K562 (cell line): ENCODE results near the gene RSPH9. TPM values are rescaled to one million over a fixed set of nuclear protein-coding genes. Genes with fewer than 3 reads are reported as not detected.
"Not testable (repeated sequence)": the region's sequence is repeated elsewhere in the genome, so short reads cannot be mapped to it uniquely, and the experiment has no call there.

Source experiments
- ATAC-seq: fragments of 200-7000 bp; cut with Tn5 transposase; 3 replicates; pipeline ENCODE4 v1.9.1; 2020; ENCODE audit warnings: moderate library complexity
- BruUV-seq: library from RNA; stranded (reverse); fragments of 400-500 nt; replicated peaks from 2 replicates; lab custom pipeline; 2021; lab: Mats Ljungman, UMichigan
- CTCF ChIA-PET: fragments of 300-600 bp; formaldehyde crosslinking; extraction: SDS; loops from one replicate; lab custom pipeline; 2021; ENCODE audit warnings: low intra/inter-chr PET ratio; lab: Yijun Ruan, JAX
- POLR2A ChIA-PET: fragments of 300-600, 350-650 bp; sonication (Branson Sonifier 250); formaldehyde crosslinking; extraction: SDS; loops from one replicate; lab custom pipeline; 2021; ENCODE audit warnings: antibody characterized with exemption, inconsistent platforms; lab: Yijun Ruan, JAX
- DNase-seq, 4 experiments: peaks; one replicate each; pipeline versions ENCODE4 v3.0.0 to v3.0.0-alpha.2; 2011 to 2018; ENCODE audit warnings: low spot score in 3 of 4, mixed read lengths in 3 of 4; ENCODE audit errors: extremely low read depth in 1 of 4
- FAIRE-seq: peaks from 2 replicates; lab custom pipeline; 2011; peaks lifted over from hg19 to GRCh38; lab: Jason Lieb, UNC
- H2AFZ ChIP-seq: 2 replicates; pipeline ENCODE4 v1.6.0; 2011; ENCODE audit warnings: low read depth, low read length, control low read depth, inconsistent platforms
- H3K27ac ChIP-seq: fragments of 200-600 bp; 3 replicates; pipeline ENCODE4 v1.8.0; 2011; ENCODE audit warnings: low read depth, mild to moderate bottlenecking, control low read depth, inconsistent platforms, low read length, moderate library complexity, mixed read lengths; ENCODE audit errors: extremely low read depth
- H3K27me3 ChIP-seq, 2 experiments: fragments of 300-600 bp in 1 of 2; 2 replicates in 1 of 2; 3 replicates in 1 of 2; pipeline versions ENCODE4 v1.6.0 to v1.8.0; 2011; ENCODE audit warnings: inconsistent platforms in 2 of 2, low read length in 2 of 2, mild to moderate bottlenecking in 1 of 2, mixed read lengths in 1 of 2, moderate library complexity in 1 of 2; ENCODE audit not compliant: control insufficient read depth in 2 of 2, insufficient read depth in 2 of 2
- H3K36me3 ChIP-seq: fragments of 300-600 bp; 3 replicates; pipeline ENCODE4 v1.8.0; 2011; ENCODE audit warnings: mild to moderate bottlenecking, low read length, inconsistent platforms; ENCODE audit not compliant: control insufficient read depth, insufficient read depth
- H3K4me1 ChIP-seq, 2 experiments: fragments of 200-600 bp in 1 of 2; replicated peaks in 1 of 2; 2 replicates in 1 of 2; 3 replicates in 1 of 2; pipeline versions ENCODE4 v1.5.1 to v1.8.0; 2011; ENCODE audit warnings: inconsistent platforms in 2 of 2, low read length in 2 of 2, mild to moderate bottlenecking in 1 of 2, mixed read lengths in 1 of 2, moderate library complexity in 1 of 2; ENCODE audit not compliant: control insufficient read depth in 2 of 2, insufficient read depth in 2 of 2
- H3K4me2 ChIP-seq: 2 replicates; pipeline ENCODE4 v1.6.1; 2011; ENCODE audit warnings: low read length, control low read depth, inconsistent platforms, mixed read lengths; ENCODE audit not compliant: insufficient read depth
- H3K4me3 ChIP-seq: fragments of 200-600 bp; sonication (generic), shearing (Covaris generic); 2 replicates; pipeline ENCODE4 v1.5.1; 2016; ENCODE audit warnings: control low read depth, inconsistent platforms
- H3K79me2 ChIP-seq: fragments of 200-600 bp; 3 replicates; pipeline ENCODE4 v1.8.0; 2011; ENCODE audit warnings: low read length, inconsistent platforms; ENCODE audit not compliant: control insufficient read depth, insufficient read depth
- H3K9ac ChIP-seq, 2 experiments: 2 replicates each; pipeline versions ENCODE4 v1.6.0 to v1.6.1; 2011; ENCODE audit warnings: low read depth in 2 of 2, low read length in 2 of 2, control low read depth in 1 of 2, inconsistent platforms in 1 of 2, mild to moderate bottlenecking in 1 of 2, mixed read lengths in 1 of 2; ENCODE audit not compliant: insufficient read depth in 1 of 2
- H3K9me1 ChIP-seq: one replicate; pipeline ENCODE4 v1.6.0; 2011; ENCODE audit warnings: inconsistent platforms, mild to moderate bottlenecking, low read length, moderate library complexity; ENCODE audit not compliant: control insufficient read depth, insufficient read depth
- H3K9me3 ChIP-seq: replicated peaks from 2 replicates; pipeline ENCODE4 v1.5.1; 2011; ENCODE audit warnings: low read depth, low read length, inconsistent platforms; ENCODE audit not compliant: control insufficient read depth, insufficient read depth
- H4K20me1 ChIP-seq: replicated peaks from 2 replicates; pipeline ENCODE4 v1.6.1; 2011; ENCODE audit warnings: low read length, inconsistent platforms, mixed read lengths; ENCODE audit not compliant: control insufficient read depth, insufficient read depth
- CBFA2T3 ChIP-seq: fragments of 450-650 bp; IDR thresholded peaks from 2 replicates; pipeline ENCODE4 v1.6.1; 2017
- CXXC5 ChIP-seq: fragments of 250-450 bp; sonication (Bioruptor Pico); IDR thresholded peaks from 2 replicates; pipeline ENCODE4 v1.8.0; 2022; ENCODE audit warnings: inconsistent platforms, mild to moderate bottlenecking, moderate library complexity
- FOXK1 ChIP-seq: sonication (generic); formaldehyde crosslinking; IDR thresholded peaks from 2 replicates; pipeline ENCODE4 v1.8.0; 2022; ENCODE audit warnings: missing genetic modification reagents, mild to moderate bottlenecking, borderline replicate concordance
- KAT7 ChIP-seq: sonication (generic); formaldehyde crosslinking; IDR thresholded peaks from 2 replicates; pipeline ENCODE4 v1.8.0; 2022; ENCODE audit warnings: missing genetic modification reagents, mild to moderate bottlenecking, borderline replicate concordance
- ZNF384 ChIP-seq: IDR thresholded peaks from 2 replicates; pipeline ENCODE4 v1.6.1; 2012; ENCODE audit warnings: low read depth, low read length, improper control_type of control experiment
- WGBS: fragments of 100-300 bp; shearing (Covaris generic); methylation state at CpG from one replicate; pipeline ENCODE4 v1.1.6; 2016; ENCODE audit warnings: low coverage, mixed read lengths; ENCODE audit not compliant: insufficient coverage; ENCODE audit errors: missing lambda C conversion rate; 5-methylcytosine and 5-hydroxymethylcytosine counted together
- in situ Hi-C: fragments of 300-500 bp; cut with MboI; formaldehyde crosslinking; loops from 4 replicates; pipeline ENCODE4 v1.15.0; 2018; ENCODE audit warnings: inconsistent platforms, mixed read lengths
- intact Hi-C: fragments of 100-400 bp; cut with micrococcal nuclease; formaldehyde crosslinking; loops from 2 replicates; pipeline ENCODE4 v1.14.2; 2022
- polyA plus RNA-seq, 8 experiments: library from polyadenylated mRNA; depleted of rRNA in 4 of 8; stranded (reverse) in 5 of 8; unstranded in 3 of 8; fragments of >200 nt; fragmentation: Nextera tagmentation in 2 of 8; fragmentation: Illumina TruSeq in 1 of 8; extraction: Ambion mirVana in 2 of 8; extraction: Trizol in 1 of 8; gene quantifications; 2 replicates each; pipeline versions ENCODE4 v1.2.1 to v1.2.3, GENCODE V29; 2011 to 2014; ENCODE audit warnings: inconsistent platforms in 1 of 8, missing spikeins in 1 of 8
- total RNA-seq, 7 experiments: library from RNA; depleted of rRNA in 6 of 7; stranded (reverse); fragments of >200 nt in 6 of 7; fragmentation: Illumina TruSeq in 2 of 7; extraction: Trizol in 2 of 7; gene quantifications; 2 replicates each; pipeline versions ENCODE4 v1.2.1 to v1.2.3, GENCODE V29; 2011 to 2021; ENCODE audit warnings: low replicate concordance in 1 of 7

The RSPH9 gene
- total and polyA plus RNA-seq, 9 of the 15 experiments (the other 6 are each of a cell fraction or from before 2014, with no cell fraction given), result 0.05 to 0.60 (median 0.39) TPM; not detected in 6

- CTCF ChIA-PET, FAIRE-seq, BruUV-seq, H3K4me3 ChIP-seq, in situ Hi-C loops, ATAC-seq: not testable (repeated sequence)
- Histone ChIP-seq H3K79me2 (peaks cover 51% of the 10 kb centered on the region), H3K4me1 (peaks cover 31 to 64% of the 10 kb centered on the region in 2 experiments)
- TF ChIP-seq ZNF384 (peak; percentile 68), CBFA2T3 (0 out of 2 replicates have a peak, but pooled peaks have one; percentile 2), CXXC5 (CRISPR knock-in tag) (0 out of 2 replicates have a peak, but pooled peaks have one; percentile 20)
- TF ChIP-seq, all 486 proteins: peak for 3; not testable (repeated sequence) for 483
- Histone ChIP-seq H3K9ac (peak overlapping the region in 1 of 2 experiments; percentile 23; a peak in 1 of 4 replicates), H3K36me3 (peaks cover 16% of the 10 kb centered on the region; the same call in 2 of the 3 replicates)
- POLR2A ChIA-PET, result interaction anchor here (1.0 to 11.8 kb wide), 3 partner anchors 11 to 15 kb away, joined by 3 to 206 read pairs (median 6); partner anchors contain the start of gene RSPH9
- not testable (repeated sequence) for H3K27me3 ChIP-seq, DNase-seq, H3K9me3 ChIP-seq, H2AFZ ChIP-seq, H3K27ac ChIP-seq, H4K20me1 ChIP-seq, H3K9me1 ChIP-seq, H3K4me2 ChIP-seq
- intact Hi-C loops, result loop anchor here (10.0 kb wide), 1 partner anchor 592 kb away; the partner anchor contains the start of gene SLC29A1
- 55% methylated on average over 7 of the region's 7 CpGs for WGBS
Measured at GRCh38 chr6:43633002-43633401, 11.8 kb upstream of the RSPH9 start.

- H3K4me3 ChIP-seq, result no peak overlapping the region
- peak overlapping the region; percentile 94 for H2AFZ ChIP-seq
- in situ Hi-C loops, result no loop called here
- BruUV-seq, result no TSS peak
- H3K27ac ChIP-seq, result peak overlapping the region; percentile 93
- H4K20me1 ChIP-seq, result peaks cover 5% of the 10 kb centered on the region
- DNase-seq (no peak), ATAC-seq (no peak), FAIRE-seq (no peak)
- no peaks in the 10 kb centered on the region for H3K9me3 ChIP-seq
- CTCF ChIA-PET, result interaction anchor here (0.5 kb wide), 1 partner anchor 29 kb away, joined by 3 read pairs; no protein-coding TSS in a partner anchor
- peaks cover 32% of the 10 kb centered on the region for H3K36me3 ChIP-seq
- H3K79me2 ChIP-seq, result peaks cover 54% of the 10 kb centered on the region
- whole genome bisulfite sequencing, result 52% methylated on average over 9 of the region's 9 CpGs
- H3K9me1 ChIP-seq, result no peaks in the 10 kb centered on the region
- no peaks in the 10 kb centered on the region; a peak in 1 of 5 replicates for H3K27me3 ChIP-seq
- peak overlapping the region; percentile 98 for H3K4me2 ChIP-seq
- H3K9ac ChIP-seq, result peak overlapping the region; percentile 92 to 99; a peak in 3 of 4 replicates
- peaks cover 40 to 66% of the 10 kb centered on the region in 2 experiments for H3K4me1 ChIP-seq
- POLR2A ChIA-PET, result interaction anchor here (0.6 to 11.8 kb wide), 10 partner anchors 8 to 484 kb away, joined by 3 to 206 read pairs (median 4); partner anchors contain the start of gene RSPH9
- TF ChIP-seq FOXK1 (no peak), KAT7 (CRISPR knock-in tag) (peak; percentile 14; the same call in 1 of the 2 replicates)
- intact Hi-C loops, result loop anchor here (10.0 kb wide), 1 partner anchor 590 kb away; the partner anchor contains the start of gene SLC29A1
Measured at GRCh38 chr6:43634702-43635303, 10.0 kb upstream of the RSPH9 start.
